Cardiac septum (tissue), 1 donor: ENCODE results near the gene ZNF471. TPM values are rescaled to one million over a fixed set of nuclear protein-coding genes. Genes with fewer than 3 reads are reported as not detected.

Experiments used
- DNase-seq: peaks from one replicate; pipeline ENCODE4 v3.0.0-alpha.2; 2020; ENCODE audit warnings: low spot score
- intact Hi-C: fragments of 100-400 bp; cut with DNase I; formaldehyde crosslinking; loops from one replicate; pipeline ENCODE4 v1.14.0; 2022
- long read RNA-seq: library from polyadenylated mRNA; unstranded; transcript quantifications from one replicate; pipeline ENCODE4 v2.0.0, GENCODE V29; 2021
- total RNA-seq: library from RNA; stranded (reverse); fragmentation: NEBNext Ultra II Directional; extraction: Animal tissue kit (Norgen Biotek cat#: 25700); gene quantifications from one replicate; pipeline ENCODE4 v1.2.1, GENCODE V29; 2021
- donor health status: DM: no; HTN: no; CAD: no.

ZNF471 gene
- total RNA-seq = 7.2 TPM
- long read RNA-seq, full-length matches to known transcripts = 1 of 6 reads
- long read RNA-seq, partial matches to known transcripts = 0 of 6 reads
- long read RNA-seq, other reads (novel, unspliced or antisense) = 5 of 6 reads

- intact Hi-C loops = loop anchor here (1.0 to 10.0 kb wide), 4 partner anchors 30 to 87 kb away; partner anchors contain the start of genes ZFP28, ZNF470, ZNF667 and ZNF71
- DNase-seq = peak; percentile 98
Observed at GRCh38 chr19:56507446-56508289, at the start of gene ZNF471. Gene ZNF471 (plus strand): TSS chr19:56507855. CDS start chr19:56511572, 3,717 bp downstream.

- intact Hi-C loops = no loop called here
- DNase-seq = no peak
Observed at GRCh38 chr19:56474308-56474707, 33.3 kb upstream of the ZNF471 start.

GRCh38 chr19:56476093-56476492 is 31.6 kb upstream of the ZNF471 start:
- intact Hi-C loops = no loop called here
- no peak for DNase-seq

- no peak for DNase-seq
- intact Hi-C loops = loop anchor here (1.0 kb wide), 2 partner anchors 30 to 61 kb away; partner anchors contain the start of genes ZFP28 and ZNF471
Observed at GRCh38 chr19:56476651-56477428, 30.8 kb upstream of the ZNF471 start, which contains the start of gene ZNF667. Gene ZNF667 (minus strand): TSS chr19:56477345. CDS start chr19:56462370, 14,975 bp downstream.

GRCh38 chr19:56477429-56478338 is 30.0 kb upstream of the ZNF471 start:
- intact Hi-C loops = loop anchor here (1.0 kb wide), 3 partner anchors 30 to 73 kb away; partner anchors contain the start of genes ZFP28, ZNF471 and ZNF583
- DNase-seq = peak; percentile 94

GRCh38 chr19:56491399-56491798 is 16.3 kb upstream of the ZNF471 start:
- intact Hi-C loops = no loop called here
- DNase-seq = no peak

- intact Hi-C loops = loop anchor here (10.0 kb wide), 1 partner anchor 90 kb away; the partner anchor contains the start of gene ZNF71
- no peak for DNase-seq
Observed at GRCh38 chr19:56504581-56504980, 3.1 kb upstream of the ZNF471 start.

GRCh38 chr19:56508290-56508778 is 679 bp downstream of the ZNF471 start:
- no peak for DNase-seq
- intact Hi-C loops = loop anchor here (10.0 kb wide), 1 partner anchor 86 kb away; the partner anchor contains the start of gene ZNF71

GRCh38 chr19:56525214-56525860 is 17.7 kb downstream of the ZNF471 start:
- no peak for DNase-seq
- intact Hi-C loops = no loop called here

- intact Hi-C loops = loop anchor here (5.0 kb wide), 1 partner anchor 145 kb away; the partner anchor contains the start of gene ZNF582
- no peak for DNase-seq
Observed at GRCh38 chr19:56537442-56537841, 29.8 kb downstream of the ZNF471 start.

- intact Hi-C loops = loop anchor here (1.0 to 5.0 kb wide), 5 partner anchors 28 to 146 kb away; partner anchors contain the start of genes ZNF470, ZNF471, ZNF582 and ZNF667
Observed at GRCh38 chr19:56538254-56538760, 30.7 kb downstream of the ZNF471 start.

GRCh38 chr19:56538761-56539263 is 31.2 kb downstream of the ZNF471 start, which contains the start of gene ZFP28:
Gene ZFP28 (plus strand): TSS chr19:56538948. CDS start chr19:56539019, 71 bp downstream.
- intact Hi-C loops = loop anchor here (1.0 to 5.0 kb wide), 5 partner anchors 28 to 147 kb away; partner anchors contain the start of genes ZNF470, ZNF471, ZNF582 and ZNF667

More at GRCh38 chr19:56538254-56538760, 30.7 kb downstream of the ZNF471 start:
- peak; percentile 96 for DNase-seq

GRCh38 chr19:56543776-56544175 is 36.1 kb downstream of the ZNF471 start:
- intact Hi-C loops = no loop called here
- DNase-seq = no peak

More at GRCh38 chr19:56538761-56539263, 31.2 kb downstream of the ZNF471 start, which contains the start of gene ZFP28:
- DNase-seq = peak; percentile 89

GRCh38 chr19:56547535-56547934 is 39.9 kb downstream of the ZNF471 start:
- no peak for DNase-seq
- intact Hi-C loops = no loop called here

GRCh38 chr19:56554272-56554869 is 46.7 kb downstream of the ZNF471 start:
- no peak for DNase-seq
- intact Hi-C loops = no loop called here

- intact Hi-C loops = no loop called here
- DNase-seq = no peak
Observed at GRCh38 chr19:56562766-56563165, 55.1 kb downstream of the ZNF471 start.

GRCh38 chr19:56566904-56567273 is 59.2 kb downstream of the ZNF471 start:
- DNase-seq = peak; percentile 78
- intact Hi-C loops = loop anchor here (2.0 kb wide), 3 partner anchors 28 to 60 kb away; partner anchors contain the start of genes ZFP28, ZNF471 and ZNF71
